ENCODE measurements around the gene TEKT2. TPM values are rescaled to one million over a fixed set of nuclear protein-coding genes. Genes with fewer than 3 reads are reported as not detected.

The TEKT2 gene
- total RNA-seq, 4 donors from 2014 or later: not detected

DNA sequence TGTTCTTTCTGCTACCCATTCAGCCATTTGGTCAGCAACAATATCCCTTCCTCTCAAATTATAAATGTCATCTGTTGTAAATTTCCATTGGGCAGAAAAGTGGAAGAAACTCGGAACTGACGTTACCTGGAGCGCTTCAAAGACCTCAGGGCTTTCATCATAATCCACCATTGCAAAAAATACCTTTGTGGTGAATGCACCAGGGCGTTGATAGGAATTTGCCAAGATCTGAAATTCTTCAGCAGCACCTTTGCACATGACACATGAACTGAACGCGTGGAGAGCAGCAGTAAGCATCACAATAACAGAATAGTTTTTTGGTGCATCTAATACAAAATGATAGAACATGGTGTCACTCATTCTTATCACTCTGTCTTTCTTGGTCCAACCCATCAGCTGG is 3.1 kb upstream of the TEKT2 start:
- in situ Hi-C loops (cut with MboI; ENCODE audit: low sequenced_read_pairs in 4 of 4): no loop called here
- Histone ChIP-seq H3K9me3 (no peaks in the 10 kb centered on the region), H3K4me1 (peaks cover 0 to 11% of the 10 kb centered on the region in 2 donors), H3K36me3 (no peaks in the 10 kb centered on the region), H3K27me3 (peaks cover 14 to 43% (median 21%) of the 10 kb centered on the region in 3 donors), H3K4me3 (no peak overlapping the region), H3K27ac (no peak overlapping the region)
- no peak for ATAC-seq
- intact Hi-C loops (cut with DNase I; ENCODE audit: low total_unique reads): no loop called here
- TF ChIP-seq, protein P1, sequence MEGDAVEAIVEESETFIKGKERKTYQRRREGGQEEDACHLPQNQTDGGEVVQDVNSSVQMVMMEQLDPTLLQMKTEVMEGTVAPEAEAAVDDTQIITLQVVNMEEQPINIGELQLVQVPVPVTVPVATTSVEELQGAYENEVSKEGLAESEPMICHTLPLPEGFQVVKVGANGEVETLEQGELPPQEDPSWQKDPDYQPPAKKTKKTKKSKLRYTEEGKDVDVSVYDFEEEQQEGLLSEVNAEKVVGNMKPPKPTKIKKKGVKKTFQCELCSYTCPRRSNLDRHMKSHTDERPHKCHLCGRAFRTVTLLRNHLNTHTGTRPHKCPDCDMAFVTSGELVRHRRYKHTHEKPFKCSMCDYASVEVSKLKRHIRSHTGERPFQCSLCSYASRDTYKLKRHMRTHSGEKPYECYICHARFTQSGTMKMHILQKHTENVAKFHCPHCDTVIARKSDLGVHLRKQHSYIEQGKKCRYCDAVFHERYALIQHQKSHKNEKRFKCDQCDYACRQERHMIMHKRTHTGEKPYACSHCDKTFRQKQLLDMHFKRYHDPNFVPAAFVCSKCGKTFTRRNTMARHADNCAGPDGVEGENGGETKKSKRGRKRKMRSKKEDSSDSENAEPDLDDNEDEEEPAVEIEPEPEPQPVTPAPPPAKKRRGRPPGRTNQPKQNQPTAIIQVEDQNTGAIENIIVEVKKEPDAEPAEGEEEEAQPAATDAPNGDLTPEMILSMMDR (IDR thresholded peaks at IDR 0.05 in 4 of 5, conservative IDR thresholded peaks at IDR 0.05 in 1 of 5): no peak
- TF ChIP-seq POLR2A (IDR thresholded peaks at IDR 0.05): no peak
- DNase-seq: no peak

DNA sequence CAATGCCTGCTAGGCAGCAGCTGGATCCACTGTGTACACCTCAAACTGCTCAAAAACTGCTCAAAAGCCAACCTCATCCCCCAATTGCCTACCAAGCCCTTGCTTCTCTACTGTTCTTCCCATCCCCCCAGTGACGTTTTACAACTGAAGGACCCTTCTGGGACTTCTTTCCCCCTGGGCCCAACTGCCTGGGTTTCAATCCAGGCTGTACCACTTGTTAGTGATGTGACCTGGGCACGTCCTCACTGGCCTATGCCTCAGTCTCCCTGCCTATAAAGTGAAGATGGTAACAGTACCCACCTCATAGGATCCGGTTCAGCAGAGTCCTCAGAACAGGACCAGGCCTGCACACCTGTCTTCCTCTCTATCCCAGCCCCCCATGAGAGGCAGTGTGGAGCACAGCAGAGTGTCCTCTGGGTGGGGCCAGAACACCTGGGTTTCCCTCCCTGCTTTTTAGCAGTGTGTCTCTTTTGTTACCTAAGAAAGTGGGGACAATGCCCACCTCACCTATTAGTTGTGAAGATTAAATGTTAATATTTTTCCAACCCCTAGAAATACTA is 1.9 kb upstream of the TEKT2 start:
- in situ Hi-C loops (cut with MboI; ENCODE audit: low sequenced_read_pairs in 4 of 4) (no loop called here), intact Hi-C loops (cut with DNase I; ENCODE audit: low total_unique reads) (no loop called here)
- Histone ChIP-seq H3K4me1 (peaks cover 0 to 11% of the 10 kb centered on the region in 2 donors), H3K4me3 (no peak overlapping the region), H3K36me3 (no peaks in the 10 kb centered on the region), H3K9me3 (no peaks in the 10 kb centered on the region), H3K27me3 (peaks cover 14 to 49% (median 28%) of the 10 kb centered on the region in 3 donors), H3K27ac (no peak overlapping the region)
- no peak for DNase-seq
- ATAC-seq: no peak
- no peak for TF ChIP-seq POLR2A (IDR thresholded peaks at IDR 0.05)
- TF ChIP-seq, protein P1 (IDR thresholded peaks at IDR 0.05 in 4 of 5, conservative IDR thresholded peaks at IDR 0.05 in 1 of 5): no peak

DNA sequence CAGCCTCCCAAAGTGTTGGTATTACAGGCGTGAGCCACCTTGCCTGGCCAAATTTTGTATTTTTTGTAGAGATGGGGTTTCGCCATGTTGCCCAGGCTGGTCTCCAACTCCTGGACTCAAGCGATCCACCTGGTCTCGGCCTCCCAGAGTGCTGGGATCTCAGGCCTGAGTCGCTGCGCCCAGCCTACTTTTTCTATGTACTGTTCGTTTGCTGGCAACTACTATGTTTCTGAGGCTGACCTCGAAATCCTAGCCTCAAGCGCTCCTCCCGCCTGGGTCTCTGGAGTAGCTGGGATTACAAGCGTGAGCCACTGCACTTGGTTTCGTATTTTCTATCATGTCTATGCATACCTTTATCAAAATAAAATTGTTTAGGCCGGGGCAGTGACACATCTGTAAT is 675 bp upstream of the TEKT2 start:
- no peak overlapping the region for H3K4me3 ChIP-seq
- intact Hi-C loops (cut with DNase I; ENCODE audit: low total_unique reads): no loop called here

DNA sequence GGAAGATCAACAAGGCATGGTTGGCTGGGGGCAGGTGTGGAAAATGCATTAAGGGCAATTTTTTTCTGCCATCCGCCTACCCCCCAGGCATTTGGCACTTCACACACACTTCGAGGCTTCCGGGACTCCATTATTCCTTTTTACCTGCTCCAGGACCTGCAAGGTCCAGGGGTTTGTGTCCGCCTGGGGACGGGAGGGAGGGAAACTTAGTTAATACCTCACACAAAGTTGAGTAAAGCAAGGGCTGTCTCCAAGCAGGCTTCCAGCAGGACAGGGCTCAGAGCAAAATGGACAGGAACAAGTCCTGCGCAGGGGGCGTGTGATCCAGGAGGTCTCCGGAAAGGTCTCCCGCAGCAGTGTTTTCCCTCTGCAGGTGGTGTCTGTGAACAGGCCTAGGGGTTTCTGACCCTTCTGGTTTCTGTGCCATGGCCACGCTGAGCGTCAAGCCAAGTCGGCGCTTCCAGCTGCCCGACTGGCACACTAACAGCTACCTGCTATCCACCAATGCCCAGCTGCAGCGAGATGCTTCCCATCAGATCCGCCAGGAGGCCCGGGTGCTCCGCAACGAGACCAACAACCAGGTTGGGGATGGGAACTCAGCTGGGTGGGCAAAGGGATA is 712 bp downstream of the TEKT2 start:
- no peak overlapping the region for H3K27ac ChIP-seq
- TF ChIP-seq, protein P1 (IDR thresholded peaks at IDR 0.05 in 4 of 5, conservative IDR thresholded peaks at IDR 0.05 in 1 of 5): no peak
- no peak for TF ChIP-seq POLR2A (IDR thresholded peaks at IDR 0.05)
- ATAC-seq (no peak), DNase-seq (no peak)
- H3K27me3 ChIP-seq: peaks cover 11 to 44% (median 28%) of the 10 kb centered on the region in 3 donors
- peak overlapping the region; percentile 16 to 57 (median 48) for H3K4me3 ChIP-seq
- intact Hi-C loops (cut with DNase I; ENCODE audit: low total_unique reads): no loop called here
- no peaks in the 10 kb centered on the region for H3K36me3 ChIP-seq
- H3K4me1 ChIP-seq: peaks cover 3 to 20% of the 10 kb centered on the region in 2 donors
- in situ Hi-C loops (cut with MboI; ENCODE audit: low sequenced_read_pairs in 4 of 4): no loop called here
- no peaks in the 10 kb centered on the region for H3K9me3 ChIP-seq

More for the DNA sequence above, 675 bp upstream of the TEKT2 start:
- DNase-seq (no peak), ATAC-seq (no peak)
- H3K27me3 ChIP-seq: peaks cover 14 to 49% (median 28%) of the 10 kb centered on the region in 3 donors
- in situ Hi-C loops (cut with MboI; ENCODE audit: low sequenced_read_pairs in 4 of 4): no loop called here
- H3K4me1 ChIP-seq: peaks cover 0 to 11% of the 10 kb centered on the region in 2 donors
- no peak overlapping the region for H3K27ac ChIP-seq
- H3K9me3 ChIP-seq: no peaks in the 10 kb centered on the region
- TF ChIP-seq, protein P1 (IDR thresholded peaks at IDR 0.05 in 4 of 5, conservative IDR thresholded peaks at IDR 0.05 in 1 of 5): no peak
- TF ChIP-seq POLR2A (IDR thresholded peaks at IDR 0.05): no peak
- no peaks in the 10 kb centered on the region for H3K36me3 ChIP-seq

Data from gastrocnemius medialis (tissue), 4 donors.